ENCODE data around the gene CRYBG3.

GRCh38 chr3:97979610-97980009, 157.8 kb downstream of the CRYBG3 start:
- no peak for TF ChIP-seq SUZ12 (IDR thresholded peaks at IDR 0.05; ENCODE audit: extremely low read depth, insufficient read depth, insufficient read length)
- TF ChIP-seq ZNF274 (IDR thresholded peaks at IDR 0.05; ENCODE audit: low read depth, low read length), result no peak
- TF ChIP-seq YY1 (IDR thresholded peaks at IDR 0.05; ENCODE audit: insufficient read depth, insufficient read length), result no peak

Data from NT2/D1 (cell line).